ENCODE results near the gene GALNT13. TPM values are rescaled to one million over a fixed set of nuclear protein-coding genes. Genes with fewer than 3 reads are reported as not detected.

The GALNT13 gene
- under 0.01 and 0.06 TPM in 2 replicates for total RNA-seq

GRCh38 chr2:153871231-153872221 lies at the start of gene GALNT13:
TSS of gene GALNT13 (plus strand) at chr2:153871922.

